ENCODE measurements around the gene NKX3-2.
A peak's percentile ranks its signal among the peaks of the same experiment; 100 is the strongest.

The NKX3-2 gene

GRCh38 chr4:13544606-13545393 lies 492 bp upstream of the NKX3-2 start:
- peak; percentile 61 for DNase-seq (ENCODE audit: low read depth)

DNA sequence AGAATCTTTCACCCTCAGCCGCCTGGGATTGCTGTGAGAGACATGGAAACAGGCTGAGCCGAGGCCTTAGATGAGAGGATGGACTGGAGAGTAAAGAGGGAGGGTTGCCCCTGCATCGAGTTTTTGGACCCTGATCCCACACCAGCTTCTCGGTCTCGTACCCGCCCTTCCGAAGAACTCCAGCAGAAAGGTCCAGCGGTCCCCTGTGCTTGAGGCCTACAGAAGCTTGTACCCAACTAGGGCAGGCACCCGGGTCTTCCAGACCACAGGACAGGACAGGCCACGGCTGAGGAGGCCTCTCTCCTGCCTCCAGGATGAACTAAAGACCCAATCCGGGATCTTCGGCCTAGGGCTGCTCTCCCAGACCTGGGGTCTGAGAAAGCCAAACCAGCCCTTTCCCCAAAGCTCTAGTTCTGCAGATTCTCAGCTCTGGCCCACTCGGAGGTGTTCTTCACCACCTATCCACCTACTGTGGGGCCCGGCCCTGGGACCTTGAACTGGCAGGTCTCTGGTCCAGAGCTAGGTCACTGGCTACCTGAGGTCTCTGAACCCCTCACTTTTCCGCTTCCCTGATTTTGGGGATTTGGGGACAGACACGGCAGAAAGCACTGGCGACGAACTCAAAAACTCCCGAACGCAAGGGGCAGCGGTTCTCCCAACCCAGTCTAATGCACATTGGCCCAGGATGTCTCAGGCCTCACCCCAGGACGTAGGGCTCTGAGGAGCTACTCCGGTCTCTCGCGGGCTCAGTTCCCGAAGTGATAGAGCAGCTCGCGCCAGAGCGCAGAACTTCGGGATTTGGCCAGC lies 1.1 kb downstream of the NKX3-2 start:
- DNase-seq (ENCODE audit: low read depth), result no peak

- DNase-seq (ENCODE audit: low read depth), result no peak
These were observed 1.7 kb downstream of the NKX3-2 start for GRCh38 chr4:13542577-13543031.

GRCh38 chr4:13541720-13542576 lies 2.4 kb downstream of the NKX3-2 start:
- no peak for DNase-seq (ENCODE audit: low read depth)

- no peak for DNase-seq (ENCODE audit: low read depth)
These were observed 3.1 kb downstream of the NKX3-2 start for GRCh38 chr4:13541176-13541604.

DNA sequence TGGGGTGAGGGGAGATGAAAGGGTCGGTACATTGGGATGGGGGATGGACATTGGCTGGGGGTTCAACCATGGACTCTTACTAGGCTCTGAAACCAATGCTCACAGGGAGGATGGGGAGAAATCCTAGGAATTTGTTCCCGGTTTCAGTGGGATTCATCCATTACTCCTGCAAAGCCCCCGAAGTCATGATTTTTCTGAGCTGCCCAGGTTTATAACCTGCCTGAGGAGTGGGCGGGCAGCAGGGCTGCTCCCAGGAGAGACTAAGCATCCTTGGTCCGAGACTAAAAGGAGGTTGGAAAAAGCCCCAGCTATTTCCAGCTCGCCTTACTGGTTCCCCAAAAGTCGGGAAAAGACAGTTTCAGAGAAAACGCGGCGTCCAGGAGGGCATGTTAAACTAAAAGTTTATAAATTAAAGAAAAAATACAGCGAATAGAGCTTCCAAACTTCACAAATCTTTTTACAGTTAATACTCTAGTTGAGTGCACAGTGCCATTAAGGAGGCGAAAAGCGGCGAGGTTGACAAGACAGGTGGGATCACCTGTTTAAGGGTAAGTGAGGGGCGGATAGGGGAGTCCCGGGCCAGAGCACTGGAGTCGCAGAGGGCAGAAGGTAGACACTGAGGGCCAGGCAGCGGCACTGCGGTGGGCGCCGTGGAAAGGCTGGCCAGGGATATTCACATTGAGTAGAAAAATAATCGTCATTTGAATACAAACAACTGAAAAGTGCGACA lies 3.7 kb downstream of the NKX3-2 start:
- no peak for DNase-seq (ENCODE audit: low read depth)

GRCh38 chr4:13539619-13540445 lies 4.5 kb downstream of the NKX3-2 start:
- DNase-seq (ENCODE audit: low read depth), result no peak

GRCh38 chr4:13539047-13539618 lies 5.2 kb downstream of the NKX3-2 start:
- DNase-seq (ENCODE audit: low read depth), result no peak

DNA sequence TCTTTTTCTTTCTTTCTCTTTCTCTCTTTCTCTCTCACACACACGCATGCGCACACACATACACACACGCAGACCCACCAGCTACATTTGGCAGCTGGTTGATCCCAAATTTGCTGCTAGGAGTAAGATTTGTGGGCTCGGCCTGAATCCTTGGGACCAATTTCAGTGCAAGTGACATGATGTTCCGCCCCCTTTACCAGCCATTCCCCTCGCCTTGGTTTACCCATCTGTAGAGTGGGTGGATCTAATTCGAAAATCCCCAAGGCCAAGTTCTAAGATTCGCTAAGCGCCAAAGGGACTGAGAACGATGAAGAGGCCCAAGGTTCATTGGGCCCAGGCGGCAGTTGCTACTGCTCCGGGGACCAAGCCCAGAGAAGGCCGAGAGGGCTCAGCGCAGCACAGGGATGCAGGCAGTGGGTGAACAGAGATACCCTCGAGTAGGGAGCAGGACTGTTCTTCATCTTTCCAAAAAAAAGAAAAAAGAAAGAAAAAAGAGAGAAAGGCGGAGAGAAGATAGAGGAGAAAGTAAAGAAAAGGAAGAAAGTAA lies 5.8 kb downstream of the NKX3-2 start:
- no peak for DNase-seq (ENCODE audit: low read depth)

DNA sequence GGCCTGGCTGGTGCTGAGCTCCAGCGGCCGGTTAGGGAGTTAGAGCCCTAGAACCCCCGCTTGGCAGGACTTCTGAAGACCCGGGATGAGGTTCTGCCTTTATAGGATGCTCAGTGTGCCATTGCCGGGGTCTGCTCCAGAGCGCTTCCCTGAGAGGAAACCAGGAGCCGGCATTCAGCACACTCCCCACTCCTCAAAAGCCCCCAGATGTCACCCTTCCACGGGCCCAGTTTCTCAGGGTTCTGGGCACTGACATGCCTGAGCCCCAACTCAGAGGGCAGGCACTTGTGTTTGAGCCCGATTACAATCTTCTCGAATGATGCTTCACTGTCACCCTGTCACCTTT lies 6.5 kb downstream of the NKX3-2 start:
- DNase-seq (ENCODE audit: low read depth), result no peak

DNA sequence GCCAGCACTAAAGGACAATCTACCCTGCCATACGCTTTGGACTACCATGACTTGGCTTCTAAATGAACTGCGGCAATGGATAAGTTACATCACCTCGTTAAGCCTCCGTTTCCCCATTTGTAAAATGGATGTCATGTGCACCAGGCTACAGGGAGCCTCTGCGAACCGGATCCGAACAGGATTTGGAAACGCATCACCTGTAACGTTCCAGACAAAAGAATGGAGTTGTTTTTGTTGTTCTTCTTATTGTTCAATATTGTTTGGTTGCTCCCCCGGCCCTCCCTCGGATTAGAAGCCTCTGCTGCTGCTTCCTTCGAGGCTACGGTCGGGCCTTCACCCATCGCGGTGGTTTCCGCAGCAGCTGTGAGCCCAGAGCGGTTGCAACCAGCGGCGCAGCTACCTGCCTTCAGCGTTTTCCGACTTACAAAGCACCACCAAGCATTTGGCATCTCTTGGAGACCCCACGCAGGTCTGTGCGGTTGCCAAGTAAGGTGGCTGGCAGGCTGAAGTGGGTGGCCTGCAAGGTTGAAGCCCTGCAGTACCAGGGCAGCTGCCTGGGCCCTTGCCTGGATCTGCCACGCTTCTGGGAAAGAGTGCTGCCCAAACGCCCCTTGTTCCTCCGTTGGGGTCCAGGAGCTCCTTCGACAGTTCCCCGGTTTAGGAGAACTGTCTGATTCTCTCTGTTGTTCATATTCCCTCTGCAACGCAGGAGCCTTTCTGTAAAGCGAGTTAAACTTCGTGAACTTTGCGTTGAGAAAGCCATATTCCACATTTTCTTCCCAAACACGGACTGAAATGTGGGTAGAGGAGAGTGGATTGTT lies 7.1 kb downstream of the NKX3-2 start:
- no peak for DNase-seq (ENCODE audit: low read depth)

DNA sequence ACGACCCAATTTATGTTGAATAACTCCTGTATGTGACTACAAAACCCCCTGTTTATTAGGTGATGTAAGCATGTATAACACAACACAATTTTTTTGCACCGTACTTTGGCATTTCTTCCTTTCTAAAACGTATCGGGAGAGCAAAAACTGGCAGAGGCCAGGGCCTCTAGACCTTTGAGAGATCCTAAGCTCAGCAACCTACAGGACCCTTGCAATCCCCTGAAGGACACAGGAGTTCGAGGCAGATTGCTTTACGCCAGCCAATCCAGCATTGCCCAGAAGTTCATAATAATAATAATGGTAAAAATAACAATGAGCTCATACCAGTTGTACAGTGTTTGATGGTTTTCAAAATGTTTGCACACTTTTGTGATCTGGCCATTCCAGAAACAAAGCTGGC lies 7.7 kb downstream of the NKX3-2 start:
- DNase-seq (ENCODE audit: low read depth), result no peak

DNA sequence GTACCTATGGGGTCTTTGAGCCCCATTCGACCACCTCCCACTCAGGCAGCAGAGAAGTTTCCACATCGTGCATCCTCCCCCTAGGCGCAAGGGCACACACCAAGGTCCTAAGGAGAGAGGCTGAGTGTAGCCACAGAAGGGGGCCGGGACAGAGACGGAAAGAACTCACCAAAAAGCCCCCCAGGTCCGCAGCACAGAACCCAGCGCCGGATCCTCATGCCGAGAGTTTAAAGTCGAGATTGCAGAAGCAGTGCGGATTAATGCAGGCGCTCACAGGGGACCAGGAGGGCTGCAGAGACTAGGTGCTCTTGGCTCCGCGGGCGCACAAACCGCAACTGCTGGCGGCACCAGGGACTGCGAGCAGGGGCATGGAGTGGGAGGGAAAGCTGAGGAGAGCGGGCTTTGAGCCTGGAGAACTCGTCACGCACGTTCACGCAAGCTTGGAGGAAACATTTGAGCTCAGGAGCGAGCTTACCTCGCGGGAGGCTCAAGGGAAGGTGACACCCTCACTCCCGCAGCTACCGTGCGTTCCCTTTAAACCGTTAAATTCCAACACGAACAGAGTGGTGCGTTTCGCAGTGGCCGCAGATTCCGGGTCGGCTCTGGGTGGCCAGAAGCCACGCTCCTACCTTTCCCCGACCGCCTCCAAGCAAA lies 8.5 kb downstream of the NKX3-2 start:
- DNase-seq (ENCODE audit: low read depth), result no peak

- DNase-seq (ENCODE audit: low read depth), result no peak
These were observed 9.2 kb downstream of the NKX3-2 start for GRCh38 chr4:13535118-13535517.

- DNase-seq (ENCODE audit: low read depth), result no peak
These were observed 9.8 kb downstream of the NKX3-2 start for GRCh38 chr4:13534344-13535063.

GRCh38 chr4:13533670-13534343 lies 10.5 kb downstream of the NKX3-2 start:
- DNase-seq (ENCODE audit: low read depth), result no peak

DNA sequence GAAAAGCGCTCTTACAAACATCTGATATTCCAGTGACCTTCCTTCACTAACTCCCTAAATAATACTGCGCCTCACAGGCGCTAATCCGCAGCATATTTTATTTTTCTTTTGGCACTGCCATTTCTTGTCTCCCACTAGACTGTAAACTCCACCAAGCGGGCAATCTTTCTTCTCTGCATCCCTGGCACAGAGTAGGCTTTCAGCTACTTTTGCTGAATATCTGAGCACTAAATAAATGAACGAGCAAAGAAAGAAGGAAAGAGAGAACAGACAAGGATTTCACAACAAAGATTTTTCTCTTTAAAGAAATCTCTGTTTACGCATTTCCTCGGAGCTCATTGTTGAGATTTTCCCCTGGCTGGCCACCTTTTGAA lies 12.7 kb downstream of the NKX3-2 start:
- no peak for DNase-seq (ENCODE audit: low read depth)
